Adrenal gland (tissue), 12 donors: Measurements from ENCODE around the gene ACSL6. TPM values are rescaled to one million over a fixed set of nuclear protein-coding genes. Genes with fewer than 3 reads are reported as not detected.
A peak's percentile ranks its signal among the peaks of the same experiment; 100 is the strongest.

Experiments
- DNase-seq, 7 donors: peaks; one replicate each; pipeline ENCODE4 v3.0.0-alpha.2; 2019 to 2020
- H3K27ac ChIP-seq, 5 donors: fragments of 200-600 bp; sonication (generic) in 4 of 5; 1 replicate in 3 of 5; 2 replicates in 2 of 5; pipeline versions ENCODE4 v1.5.1 to v1.8.0; 2016 to 2020; ENCODE audit warnings: mild to moderate bottlenecking in 1 of 5
- H3K27me3 ChIP-seq: fragments of 200-600 bp; 2 replicates; pipeline ENCODE4 v1.8.0; 2021
- H3K36me3 ChIP-seq, 2 donors: fragments of 200-600 bp; replicated peaks in 1 of 2; 1 replicate in 1 of 2; 2 replicates in 1 of 2; pipeline versions ENCODE4 v1.5.1 to v1.8.0; 2018 to 2022
- H3K4me1 ChIP-seq, 2 donors: fragments of 200-600 bp; replicated peaks in 1 of 2; 1 replicate in 1 of 2; 2 replicates in 1 of 2; pipeline versions ENCODE4 v1.5.1 to v1.8.0; 2018 to 2021
- H3K4me3 ChIP-seq, 4 donors: fragments of 200-600 bp; sonication (generic) in 3 of 4; one replicate each; pipeline ENCODE4 v1.5.1; 2016 to 2018
- H3K9me3 ChIP-seq, 3 donors: fragments of 200-600 bp; sonication (generic) in 1 of 3; replicated peaks in 1 of 3; 1 replicate in 2 of 3; 2 replicates in 1 of 3; pipeline versions ENCODE4 v1.5.1 to v1.8.0; 2016 to 2021
- POLR2A ChIP-seq, 2 donors: fragments of 450-650 bp; IDR thresholded peaks; one replicate each; pipeline ENCODE4 v1.6.1; 2017; ENCODE audit warnings: antibody characterized with exemption in 2 of 2, mild to moderate bottlenecking in 2 of 2, moderate library complexity in 1 of 2
- WGBS, 4 donors: extraction: QIAGEN DNeasy Blood & Tissue Kit in 2 of 4; methylation state at CpG; one replicate each; pipeline versions ENCODE4 v1.1.5 to v1.1.7; 2013 to 2017; 5-methylcytosine and 5-hydroxymethylcytosine counted together
- intact Hi-C, 2 donors: fragments of 100-400 bp; cut with DNase I; formaldehyde crosslinking; loops; one replicate each; pipeline versions ENCODE4 v1.14.1 to v1.15.0; 2022 to 2023
- polyA plus RNA-seq, 3 donors: library from polyadenylated mRNA; stranded (reverse); fragments of 200-250 nt in 2 of 3; fragments of 350-450 nt in 1 of 3; fragmentation: Illumina TruSeq in 1 of 3; extraction: RNeasy Lipid Tissue Mini Kit (QIAGEN cat#74804) in 1 of 3; gene quantifications; one replicate each; pipeline ENCODE4 v1.2.3, GENCODE V29; 2013 to 2014
- total RNA-seq, 9 donors: library from RNA; depleted of rRNA in 4 of 9; stranded (reverse); fragments of >200 nt in 4 of 9; fragments of 120-200 nt in 1 of 9; fragmentation: NEBNext Ultra II Directional in 1 of 9; extraction: Animal tissue kit (Norgen Biotek cat#: 25700) in 1 of 9; gene quantifications; one replicate each; pipeline versions ENCODE4 v1.1.0 to v1.2.4, GENCODE V29; 2013 to 2023
- TF ChIP-seq, protein P1 (sequence below), 6 experiments: fragments of 450-650 bp in 4 of 6; fragments of 200-600 bp in 2 of 6; sonication (generic) in 1 of 6; IDR thresholded peaks; 1 replicate in 5 of 6; 2 replicates in 1 of 6; pipeline versions ENCODE4 v1.5.1 to v1.8.0; 2016 to 2021; ENCODE audit warnings: antibody characterized with exemption in 6 of 6, mild to moderate bottlenecking in 2 of 6, moderate library complexity in 1 of 6
- donor health status: healthy with polysubstance abuse.
- donor health status: Bipolar disorder and iron deficiency.
- donor health status: DM: yes; HTN: yes; CAD: no.
- donor health status: DM: no; HTN: no; CAD: no.
- donor health status: DM: no; HTN: no; CAD: no.
- donor health status: DM: yes; HTN: yes; CAD: no.

ACSL6 gene
- total and polyA plus RNA-seq, 12 donors, result 2.5 to 14.5 (median 7.2) TPM

DNA sequence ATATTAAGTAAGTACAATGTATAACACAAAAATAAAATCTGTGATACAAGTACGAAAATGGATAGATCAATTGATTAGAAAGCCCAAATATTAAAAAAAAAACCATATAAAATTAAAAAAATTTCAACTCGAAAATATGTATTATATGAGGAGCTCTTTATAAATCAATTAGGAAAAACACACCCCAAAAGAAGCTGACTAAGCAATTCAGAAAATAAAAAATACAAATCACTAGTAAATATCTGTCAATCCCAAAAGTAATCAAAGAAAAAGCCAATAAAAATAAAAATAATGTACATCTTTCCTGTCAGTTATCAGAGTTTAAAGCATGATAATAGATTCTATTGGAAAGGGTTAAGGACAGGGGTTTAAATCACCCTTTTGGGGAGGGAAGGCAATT is 10.2 kb upstream of the ACSL6 start:
- TF ChIP-seq, protein P1, sequence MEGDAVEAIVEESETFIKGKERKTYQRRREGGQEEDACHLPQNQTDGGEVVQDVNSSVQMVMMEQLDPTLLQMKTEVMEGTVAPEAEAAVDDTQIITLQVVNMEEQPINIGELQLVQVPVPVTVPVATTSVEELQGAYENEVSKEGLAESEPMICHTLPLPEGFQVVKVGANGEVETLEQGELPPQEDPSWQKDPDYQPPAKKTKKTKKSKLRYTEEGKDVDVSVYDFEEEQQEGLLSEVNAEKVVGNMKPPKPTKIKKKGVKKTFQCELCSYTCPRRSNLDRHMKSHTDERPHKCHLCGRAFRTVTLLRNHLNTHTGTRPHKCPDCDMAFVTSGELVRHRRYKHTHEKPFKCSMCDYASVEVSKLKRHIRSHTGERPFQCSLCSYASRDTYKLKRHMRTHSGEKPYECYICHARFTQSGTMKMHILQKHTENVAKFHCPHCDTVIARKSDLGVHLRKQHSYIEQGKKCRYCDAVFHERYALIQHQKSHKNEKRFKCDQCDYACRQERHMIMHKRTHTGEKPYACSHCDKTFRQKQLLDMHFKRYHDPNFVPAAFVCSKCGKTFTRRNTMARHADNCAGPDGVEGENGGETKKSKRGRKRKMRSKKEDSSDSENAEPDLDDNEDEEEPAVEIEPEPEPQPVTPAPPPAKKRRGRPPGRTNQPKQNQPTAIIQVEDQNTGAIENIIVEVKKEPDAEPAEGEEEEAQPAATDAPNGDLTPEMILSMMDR (IDR thresholded peaks at IDR 0.05), result no peak
- no peak for TF ChIP-seq POLR2A (IDR thresholded peaks at IDR 0.05)
- no peaks in the 10 kb centered on the region for H3K27me3 ChIP-seq
- intact Hi-C loops, result no loop called here
- no peak overlapping the region for H3K27ac ChIP-seq
- no peaks in the 10 kb centered on the region for H3K9me3 ChIP-seq
- no peaks in the 10 kb centered on the region for H3K4me1 ChIP-seq
- DNase-seq, result no peak
- 51 to 66% (median 59%) methylated on average over 2 of the region's 2 CpGs for WGBS, 4 donors
- H3K36me3 ChIP-seq, result no peaks in the 10 kb centered on the region
- H3K4me3 ChIP-seq, result no peak overlapping the region

DNA sequence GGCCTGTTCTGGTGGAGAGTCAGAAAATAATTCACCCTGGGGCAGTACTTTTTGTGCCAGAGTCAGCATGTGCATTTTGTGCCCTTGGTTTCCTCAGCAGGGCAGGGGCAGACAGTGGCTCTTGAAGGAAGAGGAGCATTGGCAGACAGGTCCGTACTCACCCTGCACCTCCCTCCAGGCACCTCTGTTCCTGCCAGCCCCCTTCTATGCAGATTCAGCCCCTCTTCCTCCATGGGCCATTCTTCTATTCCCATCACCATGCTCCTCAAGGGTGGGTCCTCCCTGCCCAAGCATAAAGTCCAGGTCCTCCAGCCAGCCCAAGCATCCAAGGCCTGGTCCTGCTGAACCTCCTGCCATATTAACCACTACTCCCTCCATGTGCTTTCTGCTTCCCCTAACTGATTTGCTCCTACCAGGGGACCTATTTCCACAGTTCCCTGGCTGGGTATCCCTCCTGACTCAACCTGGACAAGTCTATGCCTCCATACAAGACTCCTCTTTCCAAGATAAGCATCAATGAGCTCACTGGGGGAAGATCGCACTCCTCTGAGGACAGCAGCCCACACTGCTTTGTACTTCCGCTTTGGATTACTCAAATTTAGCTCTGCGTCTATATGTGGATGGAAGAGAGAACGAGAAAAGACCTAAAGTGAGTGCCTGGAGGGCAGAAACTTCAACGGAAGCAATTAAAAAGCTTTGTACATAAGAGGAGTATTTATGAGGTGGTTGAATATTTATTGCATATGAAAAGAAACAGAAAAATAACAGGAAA is 9.3 kb upstream of the ACSL6 start:
- 75 to 83% (median 78%) methylated on average over 6 of the region's 6 CpGs for WGBS, 4 donors
- DNase-seq, result no peak

DNA sequence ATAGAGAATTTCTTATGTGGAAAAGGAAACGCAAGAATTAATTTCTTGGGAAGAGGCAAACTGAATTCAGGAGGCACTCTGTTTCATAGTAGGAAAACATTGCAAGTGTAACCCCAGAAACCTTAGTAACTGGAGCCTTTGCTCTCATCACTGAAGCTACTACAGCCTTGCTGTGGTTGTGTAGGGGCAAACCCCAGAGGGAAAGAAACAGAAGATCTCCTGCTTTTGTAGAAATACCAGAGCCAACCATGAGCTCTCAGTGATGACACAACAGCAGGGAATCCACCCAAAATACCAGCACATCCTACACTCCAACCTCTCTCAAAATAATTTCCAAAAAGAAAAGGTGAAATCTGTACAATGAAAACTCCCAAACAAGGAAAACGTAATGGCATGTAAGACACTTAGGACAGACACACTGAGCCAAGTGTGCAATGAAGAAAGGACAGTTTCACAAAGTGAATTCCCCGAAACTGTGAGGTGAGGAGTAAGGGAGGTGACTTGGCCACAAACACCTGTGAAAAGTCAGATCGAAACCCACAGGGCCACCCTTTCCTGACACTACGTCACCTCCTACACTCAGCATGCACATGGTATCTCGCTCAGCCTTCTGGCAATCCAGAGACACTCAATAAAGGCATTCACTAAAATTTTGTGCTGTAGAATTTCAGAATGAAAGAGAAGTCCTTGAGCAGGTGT is 8.5 kb upstream of the ACSL6 start:
- H3K36me3 ChIP-seq, result no peaks in the 10 kb centered on the region
- intact Hi-C loops, result no loop called here
- no peaks in the 10 kb centered on the region for H3K27me3 ChIP-seq
- WGBS, 4 donors, result 77 to 90% (median 88%) methylated on average over 6 of the region's 6 CpGs
- H3K27ac ChIP-seq, result no peak overlapping the region
- peak in 1 of 7 donors; percentile 43 for DNase-seq
- no peak overlapping the region for H3K4me3 ChIP-seq
- H3K9me3 ChIP-seq, result no peaks in the 10 kb centered on the region
- no peaks in the 10 kb centered on the region for H3K4me1 ChIP-seq
- TF ChIP-seq POLR2A (IDR thresholded peaks at IDR 0.05), result no peak
- TF ChIP-seq, protein P1 (IDR thresholded peaks at IDR 0.05), result no peak

More for the DNA sequence above, 9.3 kb upstream of the ACSL6 start:
- intact Hi-C loops, result no loop called here
- no peaks in the 10 kb centered on the region for H3K9me3 ChIP-seq
- no peaks in the 10 kb centered on the region for H3K27me3 ChIP-seq
- TF ChIP-seq, protein P1 (IDR thresholded peaks at IDR 0.05), result no peak
- no peak for TF ChIP-seq POLR2A (IDR thresholded peaks at IDR 0.05)
- no peak overlapping the region for H3K4me3 ChIP-seq
- H3K4me1 ChIP-seq, result no peaks in the 10 kb centered on the region
- no peaks in the 10 kb centered on the region for H3K36me3 ChIP-seq
- no peak overlapping the region for H3K27ac ChIP-seq

DNA sequence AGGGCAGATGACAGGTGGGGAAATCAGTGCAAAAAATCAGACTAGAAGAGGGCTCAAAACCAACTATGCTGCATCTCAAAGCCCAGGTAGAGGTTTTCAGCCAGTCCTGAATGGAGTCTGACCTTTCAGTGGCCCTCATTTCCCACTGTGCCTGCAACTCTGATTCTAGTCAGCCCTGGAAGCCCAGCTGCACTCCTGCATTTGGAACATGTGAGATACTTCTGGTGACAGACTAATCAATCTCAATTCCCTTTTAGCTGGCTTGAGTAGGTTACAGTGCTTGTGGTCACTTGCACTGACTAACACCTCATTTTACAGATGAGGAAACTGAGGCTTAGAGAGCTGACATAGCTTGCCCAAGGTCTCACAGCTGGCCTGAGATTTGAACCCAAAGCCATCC is 7.9 kb upstream of the ACSL6 start:
- no peak overlapping the region for H3K27ac ChIP-seq
- no peaks in the 10 kb centered on the region for H3K27me3 ChIP-seq
- intact Hi-C loops, result no loop called here
- H3K9me3 ChIP-seq, result no peaks in the 10 kb centered on the region
- no peak for TF ChIP-seq POLR2A (IDR thresholded peaks at IDR 0.05)
- no peak for DNase-seq
- H3K36me3 ChIP-seq, result no peaks in the 10 kb centered on the region
- H3K4me3 ChIP-seq, result no peak overlapping the region
- H3K4me1 ChIP-seq, result no peaks in the 10 kb centered on the region
